ENCODE measurements around the gene TRIM31.

DNA sequence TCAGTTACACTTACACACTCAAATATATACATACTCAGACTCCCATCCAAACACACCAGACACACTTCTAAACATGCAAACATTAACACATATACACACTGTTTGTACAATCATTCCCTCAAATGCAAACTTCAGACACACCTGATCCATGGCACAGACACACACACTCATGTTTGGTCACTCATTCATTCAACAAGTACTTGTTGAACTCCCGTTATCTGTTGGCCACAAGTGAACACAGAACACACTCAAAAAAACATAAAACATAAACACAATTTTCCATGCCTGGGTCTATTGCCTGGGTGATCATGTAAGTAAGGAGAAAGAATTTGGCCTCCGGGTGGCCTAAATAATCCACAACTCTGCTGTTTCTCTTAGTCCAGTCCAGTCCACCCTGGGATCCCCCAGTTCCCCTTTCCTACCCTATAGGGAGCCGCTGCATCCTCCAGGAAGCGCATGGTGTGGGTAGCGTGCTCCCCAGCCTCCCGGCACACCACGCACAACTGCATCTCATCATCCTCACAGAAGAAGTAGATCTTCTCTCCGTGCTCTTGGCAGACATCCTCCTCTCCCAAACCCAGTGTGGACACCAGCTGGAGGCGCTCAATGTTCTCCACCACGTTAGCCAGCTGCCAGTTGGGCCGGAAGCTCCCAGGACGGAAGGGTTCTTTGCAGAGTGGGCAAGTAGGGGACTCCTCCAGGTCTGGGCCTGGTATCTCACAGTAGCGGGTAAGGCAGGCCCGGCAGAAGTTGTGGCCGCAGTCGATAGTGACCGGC, 47.3 kb upstream of the TRIM31 start:
- TF ChIP-seq POLR2A (IDR thresholded peaks at IDR 0.05; ENCODE audit: low read depth, low read length) (no peak), POLR2AphosphoS5 (IDR thresholded peaks at IDR 0.05; ENCODE audit: low read depth, low read length) (no peak), TAF1 (IDR thresholded peaks at IDR 0.05; ENCODE audit: borderline replicate concordance, low read depth, low read length) (no peak)
